Tibial artery (tissue), 4 donors: ENCODE data around the gene RIPK4.
A peak's percentile ranks its signal among the peaks of the same experiment; 100 is the strongest.

ENCODE experiments used
- DNase-seq, 2 donors: peaks; one replicate each; pipeline ENCODE4 v3.0.0-alpha.2; 2019
- H3K27ac ChIP-seq, 2 donors: fragments of 200-600 bp; sonication (generic) in 1 of 2; 1 replicate in 1 of 2; 2 replicates in 1 of 2; pipeline ENCODE4 v1.5.1; 2018 to 2019; ENCODE audit warnings: mild to moderate bottlenecking in 1 of 2
- H3K27me3 ChIP-seq, 2 donors: fragments of 200-600 bp; sonication (generic) in 1 of 2; one replicate each; pipeline versions ENCODE4 v1.5.1 to v1.6.0; 2016 to 2019
- H3K36me3 ChIP-seq, 3 donors: fragments of 200-600 bp; sonication (generic) in 2 of 3; one replicate each; pipeline ENCODE4 v1.5.1; 2016 to 2019; ENCODE audit warnings: mild to moderate bottlenecking in 2 of 3
- H3K4me1 ChIP-seq, 4 donors: fragments of 200-600 bp; sonication (generic) in 2 of 4; 1 replicate in 3 of 4; 2 replicates in 1 of 4; pipeline ENCODE4 v1.5.1; 2016 to 2019
- H3K4me3 ChIP-seq, 2 donors: fragments of 200-600 bp; sonication (generic) in 1 of 2; 1 replicate in 1 of 2; 2 replicates in 1 of 2; pipeline ENCODE4 v1.5.1; 2018 to 2019; ENCODE audit warnings: mild to moderate bottlenecking in 2 of 2
- H3K9me3 ChIP-seq, 3 donors: fragments of 200-600 bp; sonication (generic) in 1 of 3; one replicate each; pipeline ENCODE4 v1.5.1; 2016 to 2019
- CTCF ChIP-seq, 2 experiments: fragments of 200-600 bp in 1 of 2; fragments of 450-650 bp in 1 of 2; IDR thresholded peaks; one replicate each; pipeline ENCODE4 v1.5.1; 2017 to 2019; ENCODE audit warnings: antibody characterized with exemption in 2 of 2, mild to moderate bottlenecking in 1 of 2, moderate library complexity in 1 of 2
- intact Hi-C: fragments of 100-400 bp; cut with DNase I; formaldehyde crosslinking; loops from one replicate; pipeline ENCODE4 v1.15.0; 2023; ENCODE audit warnings: low total_unique reads

Gene RIPK4

DNA sequence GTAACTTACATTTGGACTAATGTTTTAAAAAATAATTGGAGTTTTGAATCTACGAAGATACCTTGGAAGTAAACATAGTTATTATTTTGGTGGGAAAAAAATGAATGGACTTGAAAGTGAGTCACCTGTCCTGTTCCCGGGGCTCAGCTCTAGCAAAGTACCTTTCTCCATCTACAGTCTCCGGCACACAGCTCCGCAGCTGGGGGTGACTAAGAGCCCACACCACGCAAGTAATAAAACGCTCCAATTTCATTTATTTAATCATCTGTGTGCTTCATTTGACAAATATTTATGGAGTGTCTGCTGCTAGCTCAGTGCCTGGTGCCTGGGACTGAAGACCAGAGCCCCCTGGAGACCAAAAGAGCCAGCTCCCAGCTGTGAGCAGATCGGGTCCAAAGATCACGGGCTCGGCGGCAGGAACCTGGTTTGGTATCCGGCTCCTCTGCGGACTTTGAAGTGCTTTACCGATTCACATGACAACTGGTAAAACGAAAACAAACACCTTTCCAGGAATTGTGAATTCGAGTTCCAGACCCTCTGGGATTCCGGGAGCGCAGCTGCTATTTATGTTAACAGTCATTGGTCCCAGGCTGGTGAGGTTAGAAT lies 1.7 kb upstream of the RIPK4 start:
- Histone ChIP-seq H3K4me3 (peak overlapping the region; percentile 65 to 90), H3K36me3 (no peaks in the 10 kb centered on the region), H3K27me3 (peaks cover 0 to 13% of the 10 kb centered on the region in 2 donors), H3K4me1 (peaks cover 0 to 24% (median 14%) of the 10 kb centered on the region in 4 donors), H3K9me3 (no peaks in the 10 kb centered on the region), H3K27ac (peak overlapping the region; percentile 81 to 83)
- TF ChIP-seq CTCF (IDR thresholded peaks at IDR 0.05) = peak in 1 of 2 experiments; percentile 16
- intact Hi-C loops = no loop called here
- peak in 1 of 2 donors; percentile 75 for DNase-seq

DNA sequence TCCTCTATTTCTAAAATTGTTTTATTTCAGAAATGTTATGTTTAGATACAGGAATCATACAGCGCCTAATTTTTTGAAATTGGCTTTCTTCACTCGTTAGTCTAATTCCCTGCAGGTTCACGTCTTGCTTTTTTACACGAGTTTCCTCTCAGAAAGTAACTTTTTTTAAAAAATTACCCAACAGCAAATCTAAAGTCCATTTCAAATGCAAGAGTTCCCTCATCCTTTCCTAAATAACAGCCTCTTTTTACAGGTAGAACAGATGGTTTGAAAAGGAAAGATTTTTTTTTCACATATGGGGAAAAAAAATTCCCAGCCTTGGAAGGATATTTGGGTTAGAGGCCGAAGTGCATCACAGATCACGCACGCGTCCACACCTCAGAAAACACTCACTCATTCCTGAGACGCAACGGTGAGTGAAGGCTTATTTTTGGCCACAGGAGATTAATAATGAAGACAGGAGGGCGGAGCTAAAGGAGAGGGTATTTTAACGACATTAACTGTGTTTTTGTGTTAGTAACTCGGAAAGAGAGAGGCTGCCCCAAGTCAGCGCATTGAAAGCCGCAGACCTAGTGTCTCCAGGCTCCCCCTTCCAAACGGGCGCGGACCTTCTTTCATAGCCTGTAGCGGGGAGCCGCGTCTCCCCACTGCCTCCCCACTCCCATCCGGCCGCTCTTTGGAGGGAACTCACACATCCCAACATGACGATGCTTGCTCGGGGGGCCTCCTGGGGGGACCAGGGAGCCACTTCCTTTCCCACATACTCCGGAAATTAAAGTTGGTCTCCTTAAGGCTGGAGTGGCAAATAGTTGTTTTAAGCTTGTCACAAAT lies 969 bp upstream of the RIPK4 start:
- peaks cover 0 to 13% of the 10 kb centered on the region in 2 donors for H3K27me3 ChIP-seq
- peak overlapping the region; percentile 65 to 90 for H3K4me3 ChIP-seq

GRCh38 chr21:41765973-41766882 lies 624 bp downstream of the RIPK4 start:
- no peak for TF ChIP-seq CTCF (IDR thresholded peaks at IDR 0.05)
- Histone ChIP-seq H3K27ac (peak overlapping the region; percentile 81 to 83), H3K9me3 (no peaks in the 10 kb centered on the region), H3K36me3 (no peaks in the 10 kb centered on the region), H3K27me3 (peaks cover 0 to 13% of the 10 kb centered on the region in 2 donors), H3K4me3 (peak overlapping the region; percentile 65 to 90), H3K4me1 (peaks cover 0 to 43% (median 27%) of the 10 kb centered on the region in 4 donors)
- no peak for DNase-seq
- intact Hi-C loops = no loop called here

More for the DNA sequence above, 969 bp upstream of the RIPK4 start:
- TF ChIP-seq CTCF (IDR thresholded peaks at IDR 0.05) = no peak
- H3K4me1 ChIP-seq = peaks cover 0 to 28% (median 16%) of the 10 kb centered on the region in 4 donors
- intact Hi-C loops = no loop called here
- H3K36me3 ChIP-seq = no peaks in the 10 kb centered on the region
- H3K9me3 ChIP-seq = no peaks in the 10 kb centered on the region
- peak in 1 of 2 donors; percentile 63 for DNase-seq
- peak overlapping the region; percentile 81 to 83 for H3K27ac ChIP-seq

- no peak for TF ChIP-seq CTCF (IDR thresholded peaks at IDR 0.05)
- Histone ChIP-seq H3K27me3 (peaks cover 0 to 13% of the 10 kb centered on the region in 2 donors), H3K27ac (no peak overlapping the region), H3K4me1 (peaks cover 0 to 50% (median 33%) of the 10 kb centered on the region in 4 donors), H3K4me3 (no peak overlapping the region), H3K36me3 (no peaks in the 10 kb centered on the region), H3K9me3 (no peaks in the 10 kb centered on the region)
- DNase-seq = no peak
- intact Hi-C loops = no loop called here
These were observed 1.4 kb downstream of the RIPK4 start for GRCh38 chr21:41765420-41765821.
